ENCODE results near the gene LENEP. TPM values are rescaled to one million over a fixed set of nuclear protein-coding genes. Genes with fewer than 3 reads are reported as not detected.

The LENEP gene
- total RNA-seq, 1 donor = not detected

DNA sequence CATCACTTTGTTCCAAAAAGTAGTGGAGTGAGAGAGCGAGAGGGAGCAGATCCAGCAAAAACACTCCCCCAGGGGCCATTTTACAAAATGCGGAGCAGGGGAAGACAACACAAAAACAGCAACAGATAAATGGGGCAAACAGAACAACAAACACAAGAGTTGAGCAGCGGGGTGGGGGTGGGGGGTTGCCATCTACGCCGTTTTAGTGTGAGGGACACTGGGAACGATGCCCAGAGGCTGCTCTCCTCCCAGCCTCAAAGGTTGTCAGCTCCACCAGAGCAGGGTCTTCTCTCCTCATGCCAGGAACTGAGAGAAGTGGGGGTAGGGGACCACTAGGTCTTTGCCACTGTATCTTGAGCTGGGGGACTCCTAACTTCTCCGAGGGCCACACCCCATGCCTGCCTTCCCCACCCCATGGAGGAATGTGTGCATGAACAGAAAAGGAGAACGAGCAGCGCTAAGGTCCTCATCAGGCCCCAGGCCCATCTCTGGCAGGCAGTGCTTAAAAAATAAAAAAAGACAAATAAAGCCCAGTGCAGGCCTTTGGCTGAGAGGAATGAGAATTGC, 36.2 kb upstream of the LENEP start:
- TF ChIP-seq, protein P1, sequence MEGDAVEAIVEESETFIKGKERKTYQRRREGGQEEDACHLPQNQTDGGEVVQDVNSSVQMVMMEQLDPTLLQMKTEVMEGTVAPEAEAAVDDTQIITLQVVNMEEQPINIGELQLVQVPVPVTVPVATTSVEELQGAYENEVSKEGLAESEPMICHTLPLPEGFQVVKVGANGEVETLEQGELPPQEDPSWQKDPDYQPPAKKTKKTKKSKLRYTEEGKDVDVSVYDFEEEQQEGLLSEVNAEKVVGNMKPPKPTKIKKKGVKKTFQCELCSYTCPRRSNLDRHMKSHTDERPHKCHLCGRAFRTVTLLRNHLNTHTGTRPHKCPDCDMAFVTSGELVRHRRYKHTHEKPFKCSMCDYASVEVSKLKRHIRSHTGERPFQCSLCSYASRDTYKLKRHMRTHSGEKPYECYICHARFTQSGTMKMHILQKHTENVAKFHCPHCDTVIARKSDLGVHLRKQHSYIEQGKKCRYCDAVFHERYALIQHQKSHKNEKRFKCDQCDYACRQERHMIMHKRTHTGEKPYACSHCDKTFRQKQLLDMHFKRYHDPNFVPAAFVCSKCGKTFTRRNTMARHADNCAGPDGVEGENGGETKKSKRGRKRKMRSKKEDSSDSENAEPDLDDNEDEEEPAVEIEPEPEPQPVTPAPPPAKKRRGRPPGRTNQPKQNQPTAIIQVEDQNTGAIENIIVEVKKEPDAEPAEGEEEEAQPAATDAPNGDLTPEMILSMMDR (IDR thresholded peaks at IDR 0.05; ENCODE audit: extremely low read depth, low read depth, low read length) = no peak
- H3K4me2 ChIP-seq (ENCODE audit: insufficient read depth, low read length) = peak overlapping the region; percentile 95
- H3K27me3 ChIP-seq (ENCODE audit: insufficient read depth, low read length) = peaks cover 4% of the 10 kb centered on the region
- H3K9me3 ChIP-seq (ENCODE audit: low read depth, low read length) = no peaks in the 10 kb centered on the region
- peaks cover 35% of the 10 kb centered on the region for H3K4me1 ChIP-seq (ENCODE audit: insufficient read depth, low read length)
- peaks cover 5% of the 10 kb centered on the region for H4K20me1 ChIP-seq (ENCODE audit: insufficient read depth, low read length)
- peaks cover 13% of the 10 kb centered on the region for H3K79me2 ChIP-seq (ENCODE audit: insufficient read depth, low read length)
- DNase-seq (ENCODE audit: insufficient read length, low spot score, missing footprints) = peak; percentile 37
- no peak overlapping the region for H2AFZ ChIP-seq (ENCODE audit: low read length)
- H3K27ac ChIP-seq (ENCODE audit: low read depth, low read length) = no peak overlapping the region
- peaks cover 16% of the 10 kb centered on the region for H3K36me3 ChIP-seq (ENCODE audit: insufficient read depth, low read length)
- no peak overlapping the region for H3K4me3 ChIP-seq (ENCODE audit: insufficient read depth, low read length)

GRCh38 chr1:154958036-154958435, 35.4 kb upstream of the LENEP start:
- H3K4me1 ChIP-seq (ENCODE audit: insufficient read depth, low read length) = peaks cover 41% of the 10 kb centered on the region
- DNase-seq (ENCODE audit: insufficient read length, low spot score, missing footprints) = peak; percentile 63
- H4K20me1 ChIP-seq (ENCODE audit: insufficient read depth, low read length) = peaks cover 5% of the 10 kb centered on the region
- peaks cover 24% of the 10 kb centered on the region for H3K36me3 ChIP-seq (ENCODE audit: insufficient read depth, low read length)
- H3K4me2 ChIP-seq (ENCODE audit: insufficient read depth, low read length) = no peak overlapping the region
- no peak overlapping the region for H3K27ac ChIP-seq (ENCODE audit: low read depth, low read length)
- no peaks in the 10 kb centered on the region for H3K27me3 ChIP-seq (ENCODE audit: insufficient read depth, low read length)
- no peak overlapping the region for H2AFZ ChIP-seq (ENCODE audit: low read length)
- H3K4me3 ChIP-seq (ENCODE audit: insufficient read depth, low read length) = no peak overlapping the region
- H3K9me3 ChIP-seq (ENCODE audit: low read depth, low read length) = no peaks in the 10 kb centered on the region
- TF ChIP-seq, protein P1 (IDR thresholded peaks at IDR 0.05; ENCODE audit: extremely low read depth, low read depth, low read length) = no peak
- H3K79me2 ChIP-seq (ENCODE audit: insufficient read depth, low read length) = peaks cover 13% of the 10 kb centered on the region

DNA sequence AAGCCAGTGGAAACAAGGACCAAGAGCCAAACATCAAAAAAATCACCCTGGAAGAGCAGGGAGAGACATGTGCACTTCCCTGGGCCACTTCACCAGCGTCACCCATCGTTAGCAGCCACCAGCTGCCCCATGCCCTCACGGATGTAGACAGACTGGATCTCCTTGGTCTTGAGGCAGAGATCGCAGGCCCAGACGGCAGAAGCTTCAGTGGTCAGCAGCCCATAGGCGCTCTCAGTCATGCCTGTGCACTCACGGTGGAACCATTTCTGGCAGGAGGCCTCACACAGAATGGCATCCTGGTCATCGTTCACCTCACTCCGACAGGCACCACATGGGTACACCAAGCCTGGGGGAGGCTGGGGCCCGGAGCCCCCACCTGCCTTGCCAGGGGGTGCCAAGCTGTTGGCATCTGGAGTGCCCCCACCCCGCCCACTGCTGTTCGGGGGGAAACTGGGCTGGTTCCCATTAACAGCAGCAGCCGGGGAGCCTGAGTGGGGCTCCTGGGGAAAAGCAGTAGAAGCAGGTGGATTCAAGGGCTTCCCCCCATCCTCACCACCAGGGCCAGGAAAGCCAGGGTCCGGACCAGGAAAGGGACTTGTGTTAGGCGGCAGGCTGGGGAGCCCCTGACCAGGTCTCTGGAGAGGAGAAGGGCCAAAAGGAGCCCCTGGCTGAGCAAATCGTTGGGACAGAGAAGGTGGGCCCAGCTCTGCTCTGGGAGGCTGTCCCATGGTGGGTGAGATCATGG, 34.5 kb upstream of the LENEP start:
- Histone ChIP-seq H3K27me3 (ENCODE audit: insufficient read depth, low read length) (no peaks in the 10 kb centered on the region), H3K36me3 (ENCODE audit: insufficient read depth, low read length) (peaks cover 31% of the 10 kb centered on the region), H4K20me1 (ENCODE audit: insufficient read depth, low read length) (peaks cover 5% of the 10 kb centered on the region), H3K4me1 (ENCODE audit: insufficient read depth, low read length) (peaks cover 41% of the 10 kb centered on the region), H3K79me2 (ENCODE audit: insufficient read depth, low read length) (peaks cover 17% of the 10 kb centered on the region), H3K9me3 (ENCODE audit: low read depth, low read length) (no peaks in the 10 kb centered on the region), H3K4me2 (ENCODE audit: insufficient read depth, low read length) (no peak overlapping the region), H3K4me3 (ENCODE audit: insufficient read depth, low read length) (no peak overlapping the region), H2AFZ (ENCODE audit: low read length) (no peak overlapping the region), H3K27ac (ENCODE audit: low read depth, low read length) (no peak overlapping the region)
- TF ChIP-seq, protein P1 (IDR thresholded peaks at IDR 0.05; ENCODE audit: extremely low read depth, low read depth, low read length) = no peak
- peak; percentile 56 for DNase-seq (ENCODE audit: insufficient read length, low spot score, missing footprints)

DNA sequence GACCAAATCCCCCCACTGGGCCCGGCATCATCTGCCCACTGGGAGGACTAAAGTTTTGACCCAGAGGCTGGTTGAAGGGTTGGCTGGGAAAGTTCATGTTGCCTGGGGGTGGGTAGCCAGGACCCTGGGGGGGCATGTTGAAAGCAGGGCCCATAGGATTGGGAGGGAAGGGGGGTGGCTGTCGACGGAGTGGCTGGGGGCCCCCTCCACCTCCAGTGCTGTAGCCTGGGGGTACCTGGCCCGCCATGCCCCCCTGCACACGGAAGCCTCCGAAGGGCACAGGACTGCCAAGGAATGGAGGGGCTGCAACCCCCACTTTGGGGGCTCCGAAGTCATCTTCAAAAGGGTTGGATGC, 34.0 kb upstream of the LENEP start:
- H3K27me3 ChIP-seq (ENCODE audit: insufficient read depth, low read length) = no peaks in the 10 kb centered on the region
- no peak overlapping the region for H3K4me3 ChIP-seq (ENCODE audit: insufficient read depth, low read length)
- TF ChIP-seq, protein P1 (IDR thresholded peaks at IDR 0.05; ENCODE audit: extremely low read depth, low read depth, low read length) = no peak
- H2AFZ ChIP-seq (ENCODE audit: low read length) = no peak overlapping the region
- no peak overlapping the region for H3K4me2 ChIP-seq (ENCODE audit: insufficient read depth, low read length)
- H3K36me3 ChIP-seq (ENCODE audit: insufficient read depth, low read length) = peaks cover 37% of the 10 kb centered on the region
- H4K20me1 ChIP-seq (ENCODE audit: insufficient read depth, low read length) = peaks cover 5% of the 10 kb centered on the region
- H3K79me2 ChIP-seq (ENCODE audit: insufficient read depth, low read length) = peaks cover 17% of the 10 kb centered on the region
- H3K27ac ChIP-seq (ENCODE audit: low read depth, low read length) = no peak overlapping the region
- no peaks in the 10 kb centered on the region for H3K9me3 ChIP-seq (ENCODE audit: low read depth, low read length)
- DNase-seq (ENCODE audit: insufficient read length, low spot score, missing footprints) = no peak
- H3K4me1 ChIP-seq (ENCODE audit: insufficient read depth, low read length) = peaks cover 41% of the 10 kb centered on the region

Measured in osteoblast (primary cell).